NCI-H526 treated with DMSO at 0.1 percent for 48 hours (cell line): ENCODE measurements around the gene VGLL1.
A peak's percentile ranks its signal among the peaks of the same experiment; 100 is the strongest.

Experiments used
- DNase-seq: peaks from one replicate; lab custom pipeline; 2025; lab: John Stamatoyannopoulos, UW

Gene VGLL1, protein sequence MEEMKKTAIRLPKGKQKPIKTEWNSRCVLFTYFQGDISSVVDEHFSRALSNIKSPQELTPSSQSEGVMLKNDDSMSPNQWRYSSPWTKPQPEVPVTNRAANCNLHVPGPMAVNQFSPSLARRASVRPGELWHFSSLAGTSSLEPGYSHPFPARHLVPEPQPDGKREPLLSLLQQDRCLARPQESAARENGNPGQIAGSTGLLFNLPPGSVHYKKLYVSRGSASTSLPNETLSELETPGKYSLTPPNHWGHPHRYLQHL

DNA sequence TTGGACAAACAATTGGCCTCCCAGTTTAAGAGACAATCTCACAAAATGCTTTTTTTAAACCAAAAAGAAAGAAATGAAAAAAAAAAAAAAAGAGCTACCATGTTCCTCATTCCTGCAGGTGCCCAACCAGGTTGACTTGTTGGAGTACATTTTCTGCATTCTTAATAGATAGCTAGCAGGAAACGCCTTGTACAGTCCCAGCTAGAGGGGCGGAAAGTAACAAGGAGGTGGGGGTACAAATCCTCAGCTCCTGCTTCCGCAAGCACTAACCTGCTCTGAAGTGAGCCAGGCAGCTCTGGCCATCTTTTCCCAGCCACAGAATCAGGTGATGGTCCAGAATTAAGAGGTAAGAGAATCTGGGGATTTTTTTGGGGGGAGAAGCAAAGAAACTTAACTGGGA, at the start of gene VGLL1:
Gene VGLL1, plus strand, starts transcription at position 265 of the 400 bp plus-strand sequence. CDS start 3,806 bp downstream, outside the sequence.
- no peak for DNase-seq

DNA sequence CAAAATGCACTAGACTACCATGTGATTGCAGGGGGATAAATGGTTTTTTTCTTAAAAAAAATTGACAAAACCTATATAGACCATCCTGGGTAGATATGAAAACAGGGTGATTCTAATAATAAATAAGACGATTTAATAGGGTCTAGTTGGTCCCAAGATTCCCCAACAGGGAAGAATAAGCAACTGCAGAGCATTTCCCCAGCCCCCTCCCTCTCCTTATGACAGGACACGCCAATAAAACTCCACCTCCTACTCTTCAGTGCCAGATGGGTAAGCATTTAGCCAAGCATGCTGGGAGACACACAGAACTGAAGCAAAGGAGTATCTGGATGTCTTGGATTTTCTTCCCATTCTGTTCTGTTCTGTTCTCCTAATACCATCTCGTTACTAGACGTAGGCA, 44.4 kb upstream of the VGLL1 start, which contains the start of gene BRS3:
Gene BRS3, plus strand, starts transcription at position 301 of the 400 bp plus-strand sequence. CDS start 168 bp downstream, outside the sequence.
- DNase-seq = no peak

DNA sequence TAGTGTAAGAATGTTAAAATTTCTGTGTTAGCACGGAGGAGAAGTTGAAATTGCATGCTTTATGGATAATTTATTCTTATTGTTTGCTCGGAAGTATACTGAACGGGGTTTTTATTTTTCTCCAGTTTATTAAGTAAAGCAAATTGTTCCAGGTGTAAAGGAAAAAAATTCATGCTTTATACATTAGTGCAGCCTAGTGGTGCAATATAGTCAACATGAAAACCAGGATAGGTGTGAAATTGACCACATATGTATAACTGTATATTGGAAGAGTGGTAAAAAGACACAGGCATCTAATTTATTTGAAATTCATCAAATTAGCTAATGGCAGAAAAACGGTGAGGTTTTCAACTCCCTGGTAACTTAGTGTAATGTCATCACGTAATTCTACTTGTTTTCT, 43.3 kb upstream of the VGLL1 start:
- no peak for DNase-seq

GRCh38 chrX:136491832-136492231, 40.2 kb upstream of the VGLL1 start:
- DNase-seq = no peak

DNA sequence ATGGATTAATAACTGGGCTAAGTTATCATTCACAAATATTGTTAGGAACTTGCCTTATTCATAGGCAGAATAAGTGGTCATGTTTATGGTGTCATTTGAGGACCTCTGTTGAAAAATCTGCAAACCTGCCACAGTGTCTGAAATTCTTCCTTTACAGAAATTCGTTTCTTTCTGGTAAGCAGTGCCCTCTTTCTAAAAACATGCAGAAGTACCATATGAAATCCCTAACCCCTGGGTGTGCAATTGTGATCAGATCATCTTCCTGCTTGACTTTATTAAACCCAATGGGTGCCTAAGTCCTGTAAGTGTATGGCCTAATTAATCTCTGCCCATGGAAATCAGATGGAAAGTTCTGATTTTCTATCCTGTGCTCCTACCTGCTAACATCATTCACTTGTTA, 39.0 kb upstream of the VGLL1 start:
- DNase-seq = no peak

DNA sequence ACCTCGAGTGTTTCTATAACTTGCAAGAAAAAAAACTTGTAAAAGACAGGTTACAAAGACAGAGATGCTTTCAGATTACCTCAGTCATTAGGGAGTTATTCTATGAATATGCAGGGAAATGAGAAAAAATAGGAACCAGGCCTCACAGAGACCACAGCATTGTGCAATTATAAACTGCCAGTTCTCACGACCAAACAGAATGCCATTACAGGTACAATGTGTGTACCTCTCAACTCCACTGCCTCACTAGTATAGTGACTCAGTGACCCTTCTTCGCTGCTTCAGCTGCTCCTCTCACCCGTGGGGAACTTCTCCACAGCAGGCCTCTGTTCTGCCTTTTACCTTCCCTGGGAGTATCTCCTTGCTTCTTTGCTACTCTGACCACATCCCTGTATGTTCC, 37.0 kb upstream of the VGLL1 start:
- DNase-seq = no peak

DNA sequence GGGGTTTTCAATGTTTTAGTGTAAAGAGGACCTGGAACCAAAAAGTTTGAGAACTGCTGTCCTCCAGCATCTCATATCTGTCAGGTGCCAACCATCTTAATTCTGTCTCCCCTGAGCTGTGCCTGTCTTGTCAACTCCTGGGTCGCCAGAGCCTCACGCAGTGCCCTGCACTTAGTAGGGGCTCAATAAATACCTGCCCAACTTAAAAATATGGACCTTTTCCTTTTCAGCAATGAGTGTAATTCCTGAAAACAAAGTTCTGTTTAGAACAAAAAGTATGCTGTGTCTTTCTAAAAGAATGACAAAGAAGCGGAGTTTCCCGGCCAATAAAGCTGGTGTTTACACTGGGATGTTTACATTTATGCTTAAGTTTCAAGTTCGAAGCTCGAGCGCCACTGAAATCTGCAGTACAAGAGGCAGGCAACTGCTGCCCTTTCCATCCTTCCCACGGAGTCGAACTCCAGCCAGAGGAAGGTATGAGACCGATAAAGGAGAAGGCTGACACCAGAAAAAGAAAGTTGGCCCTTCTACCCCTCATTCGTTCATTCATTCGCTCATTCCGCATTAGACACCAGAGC, 35.7 kb upstream of the VGLL1 start:
- no peak for DNase-seq

DNA sequence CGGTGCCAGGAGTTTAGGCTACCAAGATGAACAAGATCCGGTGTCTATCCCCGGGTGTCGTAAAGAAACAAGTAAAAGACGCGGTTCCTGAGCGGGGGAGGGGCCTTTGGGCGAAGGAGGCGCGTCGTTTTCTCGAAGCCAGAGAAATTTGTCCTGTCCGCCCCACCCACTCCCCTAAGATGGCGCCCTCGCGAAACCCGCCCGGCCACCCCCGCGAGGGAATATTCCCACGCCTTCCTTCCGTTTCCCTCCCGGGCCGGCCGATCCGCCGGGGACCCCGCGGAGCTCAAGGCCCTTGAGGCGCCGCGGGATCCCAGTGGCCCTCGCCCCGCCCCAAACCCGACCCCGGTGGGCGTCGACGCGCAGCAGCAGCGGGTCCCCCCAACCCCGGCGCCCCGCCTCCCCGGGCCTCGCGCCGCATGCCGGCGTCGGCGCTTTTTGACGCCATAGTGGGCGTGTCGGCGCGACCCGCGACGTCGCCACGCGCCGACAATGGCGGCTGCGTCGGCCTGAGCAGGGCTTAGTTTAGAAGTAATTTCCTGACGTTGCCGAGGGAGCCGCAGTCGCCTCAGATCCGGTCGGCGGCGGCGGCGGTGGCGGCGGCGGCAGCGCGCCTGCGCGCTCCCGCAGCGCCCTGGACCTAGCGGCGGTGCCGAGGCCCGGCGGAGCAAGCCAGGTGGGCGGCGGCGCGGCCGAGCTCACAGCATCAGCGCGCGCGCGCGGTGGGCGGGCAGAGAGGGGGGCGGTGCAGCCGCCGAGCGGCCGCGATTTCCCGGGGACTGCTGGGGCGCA, 35.1 kb upstream of the VGLL1 start:
- peak; percentile 66 for DNase-seq

DNA sequence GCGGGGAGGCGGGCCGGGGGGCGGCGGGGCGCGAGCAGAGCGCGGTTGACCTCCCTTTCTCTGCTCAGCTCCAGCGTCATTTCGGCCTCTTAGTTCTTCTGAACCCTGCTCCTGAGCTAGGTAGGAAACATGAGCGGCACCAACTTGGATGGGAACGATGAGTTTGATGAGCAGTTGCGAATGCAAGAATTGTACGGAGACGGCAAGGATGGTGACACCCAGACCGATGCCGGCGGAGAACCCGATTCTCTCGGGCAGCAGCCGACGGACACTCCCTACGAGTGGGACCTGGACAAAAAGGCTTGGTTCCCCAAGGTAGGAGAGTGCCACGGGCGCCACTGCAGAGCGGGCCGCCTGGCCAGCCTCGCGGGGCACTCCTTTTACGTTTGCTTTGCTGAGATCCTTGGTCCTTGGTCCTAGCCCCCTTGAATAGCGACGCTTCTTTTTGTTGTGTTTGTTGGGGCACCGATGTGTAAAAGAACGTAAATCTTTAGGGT, 34.4 kb upstream of the VGLL1 start, which contains the start of gene HTATSF1:
Gene HTATSF1, plus strand, starts transcription at position 37 of the 497 bp plus-strand sequence. Its CDS starts 93 bp downstream, at position 130.
- DNase-seq = peak; percentile 57

- no peak for DNase-seq
Measured at GRCh38 chrX:136519069-136519468, 12.9 kb upstream of the VGLL1 start.

DNA sequence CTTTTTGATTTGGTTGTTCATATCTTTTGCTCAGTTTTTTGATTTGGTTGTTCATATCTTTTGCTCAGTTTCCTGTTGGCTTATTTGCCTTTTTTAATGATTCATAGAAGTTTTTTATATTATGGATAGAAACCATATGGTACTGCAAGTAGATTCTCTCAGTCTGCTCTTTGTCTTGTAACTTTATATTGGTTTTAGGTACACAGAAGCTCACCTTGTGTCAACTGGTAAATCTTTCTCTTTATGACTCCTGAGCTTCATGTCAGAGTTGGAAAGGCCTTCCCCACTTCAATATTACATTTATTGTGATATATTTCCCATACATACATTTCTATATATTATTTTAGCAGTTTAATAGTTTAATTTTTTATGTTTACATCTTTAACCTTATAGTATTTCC, 8.2 kb upstream of the VGLL1 start:
- DNase-seq = no peak

GRCh38 chrX:136525738-136526606, 6.0 kb upstream of the VGLL1 start:
- DNase-seq = no peak

DNA sequence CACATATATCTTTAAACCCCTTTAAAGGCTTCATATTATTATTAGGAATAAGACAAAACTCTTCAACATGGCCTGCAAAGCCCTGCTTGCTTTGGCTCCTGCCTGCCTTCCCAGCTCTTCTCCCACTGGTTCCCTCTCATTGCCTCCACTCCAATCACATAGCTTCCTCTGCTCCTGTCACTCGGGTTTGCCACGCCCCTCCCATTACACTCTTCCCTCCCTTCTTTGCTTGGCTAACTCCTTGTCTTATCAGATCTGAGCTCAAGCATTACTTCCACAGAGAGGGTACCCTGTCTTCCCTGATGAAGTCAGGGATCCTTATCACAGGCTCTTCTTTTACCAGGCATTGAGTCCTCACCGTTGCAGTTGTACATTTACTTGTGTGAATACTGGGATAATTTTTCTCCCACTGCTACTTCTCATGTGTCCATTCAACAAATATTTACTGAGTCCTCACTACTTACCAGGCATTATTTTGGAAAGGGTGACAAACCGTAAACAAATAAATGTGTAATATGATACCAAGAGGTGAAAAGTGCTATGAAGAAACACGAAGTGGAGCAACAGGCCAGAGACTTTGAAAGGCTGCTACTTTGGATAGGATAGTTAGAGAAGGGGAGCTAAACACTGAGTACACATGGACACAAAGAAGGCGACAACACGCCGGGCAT, 3.2 kb upstream of the VGLL1 start:
- DNase-seq = no peak

GRCh38 chrX:136529795-136530194, 2.2 kb upstream of the VGLL1 start:
- DNase-seq = no peak

- no peak for DNase-seq
Measured at GRCh38 chrX:136534131-136534530, 2.1 kb downstream of the VGLL1 start.

GRCh38 chrX:136538811-136539210, 6.8 kb downstream of the VGLL1 start:
- no peak for DNase-seq

DNA sequence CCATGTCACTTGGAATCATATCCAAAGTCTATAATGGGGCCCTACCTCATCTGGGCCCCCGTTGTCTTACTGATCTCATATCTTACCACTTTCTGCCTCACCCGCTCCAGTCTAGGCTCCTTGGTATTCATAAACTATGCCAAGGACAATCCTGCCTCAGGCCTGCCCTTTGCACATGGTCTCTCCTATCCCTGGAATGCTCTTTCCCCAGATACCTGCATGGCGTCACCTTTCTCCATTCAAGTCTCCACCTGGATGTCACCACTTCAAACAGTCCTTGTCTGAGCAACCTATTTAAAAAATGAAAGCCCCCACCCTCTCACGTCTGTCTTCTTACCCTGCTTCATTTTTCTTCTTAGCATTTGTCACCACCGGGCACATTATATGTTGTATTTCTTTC, 8.2 kb downstream of the VGLL1 start:
- no peak for DNase-seq

GRCh38 chrX:136541294-136541693, 9.3 kb downstream of the VGLL1 start:
- DNase-seq = no peak

- no peak for DNase-seq
Measured at GRCh38 chrX:136542281-136542680, 10.3 kb downstream of the VGLL1 start.

DNA sequence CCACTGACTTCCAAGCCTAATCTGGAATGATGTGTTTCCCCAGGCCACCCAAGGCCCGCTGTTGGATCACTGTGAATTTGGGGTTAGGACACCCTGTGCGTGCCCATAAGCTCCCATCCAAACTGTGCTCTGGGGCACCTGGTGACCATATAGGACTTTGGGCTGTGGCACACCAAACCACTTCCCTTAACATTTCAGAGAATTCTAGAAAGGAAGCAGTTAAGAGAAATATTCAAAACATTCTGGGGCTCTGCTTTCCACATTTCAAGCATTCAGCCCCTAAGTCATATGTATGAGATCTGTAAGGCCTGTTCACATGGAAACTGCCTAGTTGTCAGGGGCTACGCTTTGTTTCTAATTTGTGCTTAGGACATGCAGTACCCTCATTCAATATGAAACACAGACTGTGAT, 14.4 kb downstream of the VGLL1 start:
- no peak for DNase-seq

- DNase-seq = no peak
Measured at GRCh38 chrX:136549226-136549625, 17.2 kb downstream of the VGLL1 start.
